NCI-H1048 (cell line): ENCODE measurements around the gene AQR.
"Not testable (repeated sequence)": the region's sequence is repeated elsewhere in the genome, so short reads cannot be mapped to it uniquely, and the experiment has no call there.

Experiments
- DNase-seq: peaks from one replicate; lab custom pipeline; 2025; lab: John Stamatoyannopoulos, UW

Gene AQR

DNA sequence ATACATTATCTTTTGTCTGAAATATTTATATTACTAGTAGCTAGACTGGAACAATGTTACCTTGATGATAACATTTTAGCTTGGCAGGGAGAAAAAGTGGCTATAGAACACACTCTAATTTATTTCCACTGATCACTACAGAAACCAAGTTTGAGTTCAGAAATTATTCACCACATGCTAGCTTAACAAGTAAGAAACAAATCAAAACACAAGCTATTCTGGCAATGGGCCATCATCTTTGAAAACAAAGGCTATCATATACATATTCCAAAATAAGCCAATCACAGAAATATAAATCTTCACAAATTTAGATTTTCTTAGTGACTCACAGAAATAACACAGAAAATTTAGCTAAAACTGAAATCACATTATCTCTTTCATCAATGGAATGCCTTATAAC is 17.1 kb downstream of the AQR start:
- DNase-seq = no peak

GRCh38 chr15:34951993-34952392 is 17.5 kb downstream of the AQR start:
- no peak for DNase-seq

DNA sequence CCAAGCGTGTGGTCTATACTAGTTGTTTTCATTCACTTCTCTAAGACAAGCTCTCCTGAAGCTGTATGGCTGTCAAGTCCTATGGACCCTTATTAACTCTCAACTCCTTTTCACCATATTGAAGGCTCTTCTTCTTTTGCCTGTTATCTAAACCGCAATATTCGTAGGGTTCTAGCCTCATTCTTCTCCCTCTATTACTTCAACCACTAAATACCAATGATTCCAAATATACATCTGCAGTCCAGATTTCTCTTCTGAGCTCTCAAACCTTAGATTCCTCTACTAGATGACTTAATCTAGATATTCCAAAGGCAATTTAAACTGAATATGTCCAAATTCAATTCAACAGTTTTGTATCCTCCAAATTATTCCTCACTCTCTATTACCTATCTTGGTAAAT is 24.6 kb downstream of the AQR start:
- DNase-seq = no peak

DNA sequence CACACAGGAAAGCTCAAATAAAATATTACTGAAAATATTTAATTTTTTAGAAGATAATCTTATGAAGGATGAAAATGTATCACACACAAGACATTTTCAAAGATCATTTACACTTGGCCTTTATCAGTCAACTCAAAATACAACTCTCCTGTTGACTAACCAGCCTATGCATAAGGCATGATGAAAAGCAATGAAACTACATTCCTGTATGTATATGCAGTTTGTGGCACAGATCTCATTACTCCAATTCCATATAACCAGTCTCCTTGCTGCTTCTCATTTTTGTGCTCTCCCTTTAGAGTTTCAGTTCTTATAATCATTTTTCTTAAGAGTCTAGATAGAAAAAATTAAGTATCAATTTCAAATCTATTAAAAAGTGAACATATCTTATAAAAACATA is 25.8 kb downstream of the AQR start:
- no peak for DNase-seq

GRCh38 chr15:34943264-34943663 is 26.3 kb downstream of the AQR start:
- not testable (repeated sequence) for DNase-seq

- DNase-seq = no peak
Measured at GRCh38 chr15:34942363-34942762, 27.2 kb downstream of the AQR start.

DNA sequence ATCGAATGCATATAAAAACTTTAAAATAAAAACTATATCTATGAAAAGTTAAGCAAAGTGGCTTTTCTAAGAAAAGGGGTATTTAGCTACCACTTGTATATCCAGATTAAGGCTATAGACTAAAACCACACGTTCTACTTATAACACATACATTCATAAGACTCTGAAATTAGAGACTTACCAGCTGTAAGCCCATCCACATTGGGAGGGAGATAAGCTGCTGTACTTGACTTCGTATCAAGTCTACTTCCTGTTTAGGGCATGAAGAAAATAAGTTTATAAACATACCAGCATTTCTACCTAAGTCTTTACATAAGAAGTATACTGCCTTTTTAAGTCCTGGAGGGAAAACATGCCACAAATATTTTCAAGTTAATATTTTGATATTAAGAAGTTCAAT is 27.7 kb downstream of the AQR start:
- no peak for DNase-seq

DNA sequence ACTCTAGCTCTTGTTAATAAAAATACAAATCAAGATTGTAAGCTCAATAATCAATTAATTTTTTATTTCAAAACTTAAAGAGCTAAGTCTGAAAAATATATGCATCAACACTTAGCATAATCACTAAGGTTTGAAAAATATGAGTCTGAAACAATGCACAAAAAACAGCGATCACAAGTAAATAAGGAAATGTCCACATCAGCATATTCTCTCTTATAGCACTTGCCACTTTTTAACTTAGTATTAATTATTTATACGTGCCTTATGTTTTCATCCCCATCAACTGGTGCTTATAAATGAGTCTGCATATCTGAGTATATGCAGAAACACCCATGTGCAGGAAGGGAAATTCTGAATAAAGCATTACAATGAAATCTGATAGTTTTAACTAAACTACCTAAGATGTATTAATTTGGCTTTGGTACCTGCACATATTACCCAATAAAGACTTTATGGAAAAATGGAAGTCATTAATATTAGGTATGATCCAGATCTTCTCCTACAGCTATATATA is 28.3 kb downstream of the AQR start:
- no peak for DNase-seq

GRCh38 chr15:34933432-34933975 is 36.0 kb downstream of the AQR start:
- DNase-seq = no peak

GRCh38 chr15:34928349-34928748 is 41.2 kb downstream of the AQR start:
- not testable (repeated sequence) for DNase-seq

- no peak for DNase-seq
Measured at GRCh38 chr15:34927726-34928125, 41.8 kb downstream of the AQR start.

GRCh38 chr15:34914317-34914716 is 55.2 kb downstream of the AQR start:
- no peak for DNase-seq

- no peak for DNase-seq
Measured at GRCh38 chr15:34905047-34905446, 64.5 kb downstream of the AQR start.

DNA sequence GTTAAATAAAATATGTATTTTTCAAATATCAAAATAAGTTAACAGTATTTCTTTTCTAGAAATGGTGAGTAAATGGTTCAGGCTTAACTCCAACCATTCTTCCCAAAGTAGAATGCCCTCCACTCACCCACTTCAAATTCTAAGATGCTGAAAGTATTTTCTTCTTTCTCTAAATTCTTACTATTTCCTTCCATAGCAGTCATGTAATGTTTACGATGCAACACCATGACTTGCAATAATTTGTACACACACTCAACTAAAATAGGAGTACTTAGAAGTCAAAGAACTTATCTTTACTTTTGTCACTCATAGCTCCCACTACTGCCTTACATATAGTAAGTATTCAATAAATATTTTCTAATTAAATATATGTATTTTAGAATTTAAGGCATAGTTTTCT is 65.0 kb downstream of the AQR start:
- no peak for DNase-seq

DNA sequence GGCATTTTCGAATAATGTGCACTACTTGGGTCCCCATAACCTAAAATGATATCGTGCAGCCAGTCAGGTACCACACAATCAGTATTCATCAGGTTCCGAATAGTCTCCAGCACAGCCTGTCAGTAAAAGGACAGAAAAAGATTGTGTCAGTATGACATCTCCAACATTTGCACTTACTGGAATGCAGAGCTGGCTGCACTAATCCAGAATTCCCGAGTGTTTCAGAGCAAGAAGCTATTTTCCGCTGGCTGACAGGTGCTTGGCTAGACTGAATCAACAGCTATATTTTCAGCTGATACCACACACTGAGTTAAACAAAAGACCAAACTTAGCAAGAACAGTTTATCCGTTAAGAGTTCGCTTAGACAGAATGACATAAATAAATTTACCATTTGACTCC is 68.8 kb downstream of the AQR start:
- DNase-seq = no peak

DNA sequence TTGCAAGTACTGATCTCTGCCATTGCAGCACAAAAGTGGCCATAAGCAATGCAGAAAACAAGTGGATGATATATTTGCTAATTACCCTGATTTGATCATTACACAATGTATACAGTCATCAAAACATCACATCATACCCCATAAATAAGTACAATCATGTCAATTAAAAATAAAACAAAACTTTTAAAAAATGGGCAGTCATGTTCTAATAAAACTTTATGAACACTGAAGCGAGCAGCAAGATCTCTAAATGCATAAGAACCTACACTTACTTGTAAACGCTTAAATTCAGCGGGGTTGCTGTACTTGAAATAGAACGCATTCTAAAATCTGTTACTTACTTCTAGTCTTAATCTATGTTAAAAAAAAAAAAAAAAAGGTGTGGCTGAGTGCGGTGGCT is 73.4 kb downstream of the AQR start:
- DNase-seq = no peak

DNA sequence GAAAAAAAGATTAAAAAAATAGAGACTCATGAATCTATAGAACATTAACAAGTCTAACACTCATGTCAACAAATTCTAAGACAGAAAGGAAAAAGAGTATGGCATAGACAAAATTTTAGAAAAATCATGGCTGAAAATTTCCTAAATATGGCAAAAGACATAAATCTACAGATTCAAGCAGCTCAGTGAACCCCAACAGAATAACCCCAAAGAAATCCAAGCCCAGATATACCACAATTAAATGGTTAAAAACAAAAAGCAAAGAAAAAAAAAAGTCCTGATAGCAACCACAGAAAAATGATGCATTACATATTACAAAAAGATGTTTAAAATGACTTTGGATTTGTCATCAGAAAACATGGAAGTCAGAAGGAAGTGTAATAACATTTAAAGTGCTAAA is 75.6 kb downstream of the AQR start:
- no peak for DNase-seq

DNA sequence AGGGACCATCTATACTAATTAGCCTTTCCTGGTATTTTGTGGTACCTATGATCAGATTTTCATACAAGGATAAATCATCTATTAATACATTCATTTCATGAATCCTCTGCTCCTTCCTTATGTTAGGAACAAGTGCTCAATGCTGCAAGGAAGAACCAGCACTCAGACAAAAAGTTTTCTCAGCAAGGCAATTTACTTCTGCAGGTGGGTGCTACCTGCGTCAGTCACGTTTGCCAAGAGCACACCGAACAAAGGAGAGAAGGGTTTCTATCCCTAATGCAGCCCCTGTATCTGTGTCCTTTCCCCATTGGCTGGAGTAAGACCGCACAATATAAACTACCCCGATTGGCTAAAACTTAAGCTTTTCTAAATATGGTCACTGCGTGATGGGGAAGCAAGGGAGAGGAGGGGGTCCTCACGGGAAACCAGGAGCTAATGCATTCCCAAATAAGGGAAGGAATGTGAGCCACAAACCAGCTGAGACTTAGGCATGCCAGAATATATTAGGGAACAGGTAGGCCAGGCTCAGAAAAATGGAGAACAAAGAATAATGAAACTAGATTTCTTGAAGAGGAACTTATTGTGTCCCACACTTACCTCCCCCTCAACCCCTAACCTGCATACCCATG is 76.5 kb downstream of the AQR start:
- no peak for DNase-seq

- DNase-seq = no peak
Measured at GRCh38 chr15:34890424-34890823, 79.1 kb downstream of the AQR start.

DNA sequence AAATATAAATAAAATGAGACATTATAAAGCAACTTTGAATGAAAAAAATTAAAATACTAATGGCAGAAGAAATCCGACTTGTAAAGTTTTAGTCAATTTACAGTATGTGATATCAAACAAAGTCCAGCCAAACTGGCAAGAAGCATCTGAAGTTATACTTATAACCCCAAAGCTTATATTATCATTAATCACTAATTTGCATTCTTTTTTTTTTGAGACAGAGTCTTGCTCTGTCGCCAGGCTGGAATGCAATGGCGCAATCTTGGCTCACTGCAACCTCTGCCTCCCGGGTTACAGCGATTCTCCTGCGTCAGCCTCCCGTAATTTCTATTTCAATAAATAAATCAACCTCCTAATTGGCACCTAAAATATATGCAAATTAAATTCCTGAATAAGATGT is 80.1 kb downstream of the AQR start:
- no peak for DNase-seq

GRCh38 chr15:34886134-34886533 is 83.4 kb downstream of the AQR start:
- no peak for DNase-seq

GRCh38 chr15:34883633-34884032 is 85.9 kb downstream of the AQR start:
- DNase-seq = no peak

DNA sequence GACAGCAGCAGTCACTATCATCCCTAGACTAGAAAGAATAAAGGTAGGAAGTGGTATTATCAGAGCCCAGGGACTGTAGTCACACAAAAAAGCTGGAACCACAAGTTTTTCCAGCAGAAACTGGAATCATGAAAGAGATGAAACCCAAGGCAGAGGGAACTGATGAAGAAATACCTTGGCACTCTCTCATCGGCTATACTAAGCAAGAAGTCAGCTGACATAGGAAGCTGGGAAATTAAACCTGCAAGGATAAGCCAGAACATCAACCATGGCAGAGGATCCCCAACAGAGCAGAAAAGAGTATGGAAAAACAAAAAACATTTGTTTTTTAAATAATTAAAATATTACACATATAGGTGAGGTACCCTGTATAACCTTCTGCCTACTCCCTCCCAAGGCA is 86.5 kb downstream of the AQR start:
- no peak for DNase-seq

GRCh38 chr15:34879107-34879506 is 90.4 kb downstream of the AQR start:
- DNase-seq = no peak
